ENCODE results near the gene CEPT1.

CEPT1 gene

GRCh38 chr1:111234258-111234657 is 94.2 kb downstream of the CEPT1 start:
- no peak for DNase-seq

Measured in central memory CD4-positive, alpha-beta T cell (primary cell).